WTC11 (cell line): ENCODE data around the gene CLCNKB. TPM values are rescaled to one million over a fixed set of nuclear protein-coding genes. Genes with fewer than 3 reads are reported as not detected.

ENCODE experiments used
- ATAC-seq: fragments of 200-7000 bp; cut with Tn5 transposase; 2 replicates; pipeline ENCODE4 v1.10.0; 2021; ENCODE audit warnings: mild to moderate bottlenecking, moderate library complexity
- CTCF ChIA-PET: fragments of 300-600 bp; sonication (Branson Sonifier 250); formaldehyde crosslinking; loops from one replicate; lab custom pipeline; 2021; ENCODE audit warnings: antibody characterized with exemption; lab: Charles Lee
- POLR2A ChIA-PET: fragments of 350-600 bp; sonication (Branson Sonifier 250); formaldehyde crosslinking; loops from one replicate; lab custom pipeline; 2021; ENCODE audit warnings: antibody characterized with exemption; lab: Charles Lee
- DNase-seq: peaks from one replicate; pipeline ENCODE4 v3.0.0; 2021; ENCODE audit warnings: low spot score
- H3K27ac Mint-ChIP-seq: 2 replicates; pipeline ENCODE4 v1.8.0; 2021; ENCODE audit warnings: mixed read lengths
- H3K27me3 Mint-ChIP-seq: 2 replicates; pipeline ENCODE4 v1.8.0; 2021; ENCODE audit warnings: low read depth, mild to moderate bottlenecking, moderate library complexity, mixed read lengths
- H3K36me3 Mint-ChIP-seq: 2 replicates; pipeline ENCODE4 v1.8.0; 2021; ENCODE audit warnings: mixed read lengths
- H3K4me1 Mint-ChIP-seq: 2 replicates; pipeline ENCODE4 v1.8.0; 2022; ENCODE audit warnings: mixed read lengths
- H3K4me3 Mint-ChIP-seq: 2 replicates; pipeline ENCODE4 v1.8.0; 2021; ENCODE audit warnings: mild to moderate bottlenecking, moderate library complexity, mixed read lengths
- H3K9me3 Mint-ChIP-seq: 2 replicates; pipeline ENCODE4 v1.8.0; 2021; ENCODE audit warnings: mixed read lengths
- ARID4B ChIP-seq: sonication (generic); formaldehyde crosslinking; IDR thresholded peaks from 2 replicates; pipeline ENCODE4 v1.8.0; 2023; ENCODE audit warnings: missing genetic modification reagents, mild to moderate bottlenecking, borderline replicate concordance
- CTCF ChIP-seq: fragments of 200-600 bp; IDR thresholded peaks from 2 replicates; pipeline ENCODE4 v1.8.0; 2022; ENCODE audit warnings: antibody characterized with exemption
- E2F1 ChIP-seq: sonication (generic); formaldehyde crosslinking; IDR thresholded peaks from 2 replicates; pipeline ENCODE4 v1.8.0; 2022; ENCODE audit warnings: mild to moderate bottlenecking, missing genetic modification reagents
- ETV6 ChIP-seq: sonication (generic); formaldehyde crosslinking; IDR thresholded peaks from 2 replicates; pipeline ENCODE4 v1.8.1; 2022; ENCODE audit warnings: mild to moderate bottlenecking, missing genetic modification reagents
- FOXP1 ChIP-seq: sonication (generic); formaldehyde crosslinking; IDR thresholded peaks from 2 replicates; pipeline ENCODE4 v1.8.0; 2022; ENCODE audit warnings: missing genetic modification reagents, mild to moderate bottlenecking, moderate library complexity, borderline replicate concordance
- IRF1 ChIP-seq: sonication (generic); formaldehyde crosslinking; IDR thresholded peaks from 2 replicates; pipeline ENCODE4 v1.8.0; 2023; ENCODE audit warnings: missing genetic modification reagents
- KAT7 ChIP-seq: sonication (generic); formaldehyde crosslinking; IDR thresholded peaks from 2 replicates; pipeline ENCODE4 v1.8.1; 2023; ENCODE audit warnings: missing genetic modification reagents, mild to moderate bottlenecking, borderline replicate concordance
- MXD4 ChIP-seq: fragments of 250-450 bp; sonication (Bioruptor Pico); IDR thresholded peaks from 2 replicates; pipeline ENCODE4 v1.8.0; 2021; ENCODE audit warnings: mild to moderate bottlenecking, moderate library complexity, borderline replicate concordance
- PREB ChIP-seq: sonication (generic); formaldehyde crosslinking; IDR thresholded peaks from 2 replicates; pipeline ENCODE4 v1.8.1; 2022; ENCODE audit warnings: mild to moderate bottlenecking, missing genetic modification reagents, moderate library complexity, borderline replicate concordance
- RELA ChIP-seq: sonication (generic); formaldehyde crosslinking; IDR thresholded peaks from 2 replicates; pipeline ENCODE4 v1.8.1; 2022; ENCODE audit warnings: missing genetic modification reagents, mild to moderate bottlenecking, borderline replicate concordance
- SMAD4 ChIP-seq: sonication (generic); formaldehyde crosslinking; IDR thresholded peaks from 2 replicates; pipeline ENCODE4 v1.8.0; 2022; ENCODE audit warnings: mild to moderate bottlenecking, missing genetic modification reagents
- TCF7 ChIP-seq: sonication (generic); formaldehyde crosslinking; IDR thresholded peaks from 2 replicates; pipeline ENCODE4 v1.8.0; 2022; ENCODE audit warnings: mild to moderate bottlenecking, low read depth, missing genetic modification reagents, moderate library complexity
- USF2 ChIP-seq: sonication (generic); formaldehyde crosslinking; IDR thresholded peaks from 2 replicates; pipeline ENCODE4 v1.8.1; 2023; ENCODE audit warnings: mild to moderate bottlenecking, missing genetic modification reagents, moderate library complexity
- ZNF232 ChIP-seq: sonication (generic); formaldehyde crosslinking; IDR thresholded peaks from 2 replicates; pipeline ENCODE4 v1.8.0; 2022; ENCODE audit warnings: mild to moderate bottlenecking, missing genetic modification reagents
- ZNF317 ChIP-seq: sonication (generic); formaldehyde crosslinking; IDR thresholded peaks from 2 replicates; pipeline ENCODE4 v1.8.1; 2023; ENCODE audit warnings: low read depth, mild to moderate bottlenecking, moderate library complexity, missing genetic modification reagents, borderline replicate concordance
- ZNF396 ChIP-seq: fragments of 250-450 bp; sonication (Bioruptor Pico); IDR thresholded peaks from 2 replicates; pipeline ENCODE4 v1.8.0; 2021; ENCODE audit warnings: mild to moderate bottlenecking, moderate library complexity, borderline replicate concordance
- ZNF532 ChIP-seq: fragments of 250-450 bp; sonication (Bioruptor Pico); IDR thresholded peaks from 2 replicates; pipeline ENCODE4 v1.9.0; 2021; ENCODE audit warnings: mild to moderate bottlenecking, borderline replicate concordance
- ZNF671 ChIP-seq: fragments of 250-450 bp; sonication (Bioruptor Pico); IDR thresholded peaks from 2 replicates; pipeline ENCODE4 v1.8.0; 2021; ENCODE audit warnings: mild to moderate bottlenecking
- total RNA-seq: library from RNA; stranded (reverse); gene quantifications from 3 replicates; pipeline ENCODE4 v1.2.3, GENCODE V29; 2021

Gene CLCNKB
- total RNA-seq, 1 experiment from 2014 or later, result 1.8 TPM

GRCh38 chr1:16074217-16074616 lies 30.6 kb downstream of the CLCNKB start:
- H3K4me1 Mint-ChIP-seq, result peaks cover 11% of the 10 kb centered on the region

GRCh38 chr1:16075337-16076030 lies 31.9 kb downstream of the CLCNKB start:
- CTCF ChIA-PET, result interaction anchor here (0.6 to 2.9 kb wide), 5 partner anchors 23 to 489 kb away, joined by 3 to 14 read pairs (median 3); partner anchors contain the start of gene ZBTB17
- no peaks in the 10 kb centered on the region for H3K9me3 Mint-ChIP-seq
- no peak for DNase-seq
- ATAC-seq, result no peak
- H3K4me1 Mint-ChIP-seq, result peaks cover 11% of the 10 kb centered on the region
- H3K4me3 Mint-ChIP-seq, result no peak overlapping the region
- no peaks in the 10 kb centered on the region for H3K36me3 Mint-ChIP-seq
- H3K27me3 Mint-ChIP-seq, result peaks cover 49% of the 10 kb centered on the region
- POLR2A ChIA-PET, result no interaction called here
- H3K27ac Mint-ChIP-seq, result no peak overlapping the region
- TF ChIP-seq ZNF317 (CRISPR knock-in tag) (no peak), FOXP1 (no peak), RELA (CRISPR knock-in tag) (no peak), ZNF232 (CRISPR knock-in tag) (no peak), USF2 (CRISPR knock-in tag) (no peak), ZNF532 (CRISPR knock-in tag) (no peak), CTCF (no peak), SMAD4 (CRISPR knock-in tag) (no peak), ARID4B (CRISPR knock-in tag) (no peak), ETV6 (CRISPR knock-in tag) (no peak)

More at GRCh38 chr1:16074217-16074616, 30.6 kb downstream of the CLCNKB start:
- TF ChIP-seq MXD4 (CRISPR knock-in tag), result no peak
- no peak for TF ChIP-seq ZNF671
- no peak for TF ChIP-seq E2F1 (CRISPR knock-in tag)
- TF ChIP-seq PREB (CRISPR knock-in tag), result no peak
- no peak for TF ChIP-seq ZNF396 (CRISPR knock-in tag)
- TF ChIP-seq TCF7 (CRISPR knock-in tag), result no peak
- TF ChIP-seq IRF1 (CRISPR knock-in tag), result no peak
- TF ChIP-seq KAT7, result no peak
- TF ChIP-seq, all 79 proteins: peak for 0
- H3K36me3 Mint-ChIP-seq, result no peaks in the 10 kb centered on the region
- H3K4me3 Mint-ChIP-seq, result peak overlapping the region; percentile 70
- peaks cover 51% of the 10 kb centered on the region for H3K27me3 Mint-ChIP-seq
- no peak for DNase-seq
- no peaks in the 10 kb centered on the region for H3K9me3 Mint-ChIP-seq
- H3K27ac Mint-ChIP-seq, result no peak overlapping the region
- CTCF ChIA-PET, result interaction anchor here (0.6 to 3.4 kb wide), 12 partner anchors 8 to 289 kb away, joined by 3 to 43 read pairs (median 8); partner anchors contain the start of genes EPHA2, SRARP and ZBTB17
- POLR2A ChIA-PET, result no interaction called here
- no peak for ATAC-seq
